Measurements from ENCODE around the gene FXYD6.

Gene FXYD6

GRCh38 chr11:117909611-117910382 is 33.3 kb upstream of the FXYD6 start:
- no peak for FAIRE-seq

GRCh38 chr11:117908959-117909610 is 32.6 kb upstream of the FXYD6 start:
- no peak for FAIRE-seq

GRCh38 chr11:117908109-117908895 is 31.8 kb upstream of the FXYD6 start:
- FAIRE-seq = peak; percentile 93

- FAIRE-seq = no peak
Observed at GRCh38 chr11:117907276-117908108, 31.0 kb upstream of the FXYD6 start.

GRCh38 chr11:117906710-117907109 is 30.3 kb upstream of the FXYD6 start:
- FAIRE-seq = no peak

- FAIRE-seq = no peak
Observed at GRCh38 chr11:117906126-117906525, 29.7 kb upstream of the FXYD6 start.

- FAIRE-seq = no peak
Observed at GRCh38 chr11:117905524-117905923, 29.1 kb upstream of the FXYD6 start.

GRCh38 chr11:117903505-117904382 is 27.3 kb upstream of the FXYD6 start:
- no peak for FAIRE-seq

- no peak for FAIRE-seq
Observed at GRCh38 chr11:117902001-117902845, 25.8 kb upstream of the FXYD6 start.

- FAIRE-seq = no peak
Observed at GRCh38 chr11:117901601-117902000, 25.1 kb upstream of the FXYD6 start.

- no peak for FAIRE-seq
Observed at GRCh38 chr11:117900720-117901440, 24.4 kb upstream of the FXYD6 start.

- FAIRE-seq = no peak
Observed at GRCh38 chr11:117900121-117900648, 23.7 kb upstream of the FXYD6 start.

- no peak for FAIRE-seq
Observed at GRCh38 chr11:117898059-117898458, 21.6 kb upstream of the FXYD6 start.

- no peak for FAIRE-seq
Observed at GRCh38 chr11:117892651-117893050, 16.2 kb upstream of the FXYD6 start.

GRCh38 chr11:117891362-117891761 is 14.9 kb upstream of the FXYD6 start:
- FAIRE-seq = no peak

- FAIRE-seq = no peak
Observed at GRCh38 chr11:117888139-117888566, 11.7 kb upstream of the FXYD6 start.

- no peak for FAIRE-seq
Observed at GRCh38 chr11:117887431-117888138, 11.1 kb upstream of the FXYD6 start.

- FAIRE-seq = no peak
Observed at GRCh38 chr11:117885777-117886176, 9.3 kb upstream of the FXYD6 start.

GRCh38 chr11:117884994-117885393 is 8.5 kb upstream of the FXYD6 start:
- no peak for FAIRE-seq
